Activated CD4-positive, alpha-beta T cell treated with anti-CD3 and anti-CD28 coated beads, Interleukin-2, Interleukin-6, amounts not matched to agents 100 ng/mL and 50 ng/mL, durations not matched to agents 16 hours and 8 hours (primary cell): ENCODE data around the gene LECT2.

ENCODE experiments used
- DNase-seq: peaks from one replicate; pipeline ENCODE4 v3.0.0-alpha.2; 2020

The LECT2 gene

DNA sequence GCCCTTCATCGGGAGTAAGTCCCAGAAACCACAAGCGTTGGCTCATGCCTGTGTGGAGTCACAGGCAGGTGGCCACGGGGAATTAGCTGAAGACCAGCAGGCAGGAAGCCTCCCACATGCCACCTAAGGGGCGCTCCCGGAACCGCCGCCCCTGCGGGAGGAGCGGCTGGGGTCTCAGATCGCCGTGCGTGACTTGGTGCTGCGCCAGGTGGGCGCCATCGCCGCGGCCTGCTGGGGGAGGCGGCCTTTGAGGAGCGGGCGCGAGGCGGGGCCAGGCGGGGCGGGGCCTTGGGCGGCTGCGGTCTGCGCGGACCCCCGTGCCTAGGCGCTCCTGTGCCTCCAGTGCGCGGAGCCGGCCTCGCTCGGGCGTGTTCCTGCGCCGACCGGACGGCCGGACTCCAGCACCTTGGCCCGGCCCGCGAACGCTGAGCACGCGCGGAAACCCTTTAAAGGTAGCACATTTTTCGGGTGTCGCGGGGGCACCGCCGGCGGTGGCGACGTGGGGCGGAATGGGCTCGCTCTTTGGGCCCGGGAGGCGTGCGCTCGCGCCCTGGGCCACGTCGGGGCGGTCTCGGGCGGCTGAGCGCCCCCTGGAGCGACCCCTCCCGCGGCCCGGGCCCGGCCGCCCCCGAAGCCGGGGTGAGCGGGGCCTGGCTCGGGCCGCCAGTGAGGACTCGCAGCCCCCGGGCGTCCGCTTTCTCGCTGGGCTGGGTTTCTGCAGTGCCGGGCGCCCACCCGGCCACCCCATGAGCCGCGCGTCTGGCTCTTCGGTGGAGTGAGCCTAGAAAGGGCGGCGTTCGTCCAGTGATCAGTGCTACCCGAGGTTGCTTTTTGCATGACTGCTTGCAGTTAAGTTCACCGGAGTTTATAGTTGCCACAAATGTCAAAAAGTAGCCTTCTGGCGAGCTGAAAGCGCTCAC, 24.5 kb downstream of the LECT2 start:
- no peak for DNase-seq

GRCh38 chr5:135921388-135921787, 33.4 kb downstream of the LECT2 start:
- no peak for DNase-seq

DNA sequence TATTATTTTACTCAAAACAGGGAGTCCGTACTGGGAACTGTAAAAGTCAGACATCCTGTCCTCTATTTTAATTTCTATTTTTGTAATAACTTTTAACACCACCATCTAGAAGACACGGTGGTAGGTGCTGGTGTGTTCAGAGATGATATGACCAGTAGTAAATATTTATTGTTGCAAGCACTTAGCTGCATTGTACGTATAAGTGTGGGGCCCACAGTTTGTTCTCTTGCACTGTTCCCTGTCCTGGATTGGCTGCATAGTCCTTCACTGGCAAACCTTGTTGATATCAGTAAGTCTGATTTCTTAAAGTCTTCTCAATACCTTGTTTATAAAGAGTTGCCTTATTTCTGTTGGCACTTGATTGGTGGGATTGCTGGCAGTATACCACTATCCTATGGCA, 34.6 kb downstream of the LECT2 start:
- no peak for DNase-seq

GRCh38 chr5:135916638-135917263, 38.0 kb downstream of the LECT2 start:
- peak; percentile 49 for DNase-seq

DNA sequence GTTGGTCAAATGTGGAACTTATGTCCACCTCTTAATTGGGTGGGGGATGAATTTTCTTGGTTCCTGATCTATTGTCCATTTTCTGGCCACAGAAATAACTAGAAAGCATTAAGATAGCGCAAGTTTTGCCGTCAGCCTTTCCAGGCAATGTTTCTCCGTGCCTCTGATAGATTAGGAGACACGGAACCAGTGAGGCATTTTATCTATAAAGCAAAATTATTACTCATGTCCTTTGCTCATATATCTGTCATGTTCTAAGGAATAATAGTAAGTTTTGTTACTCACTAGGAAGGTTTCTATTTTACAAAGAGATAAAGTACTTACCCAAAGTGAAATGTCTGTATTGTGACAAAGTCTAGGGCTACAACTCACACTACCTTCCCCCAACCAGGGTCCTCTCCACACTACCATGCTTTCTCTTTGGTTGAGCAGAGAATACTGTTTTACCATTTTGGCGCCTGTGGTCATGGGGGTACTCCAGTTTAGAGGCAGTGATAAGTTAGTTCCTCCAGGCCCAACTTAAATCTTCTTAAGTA, 39.2 kb downstream of the LECT2 start:
- no peak for DNase-seq

DNA sequence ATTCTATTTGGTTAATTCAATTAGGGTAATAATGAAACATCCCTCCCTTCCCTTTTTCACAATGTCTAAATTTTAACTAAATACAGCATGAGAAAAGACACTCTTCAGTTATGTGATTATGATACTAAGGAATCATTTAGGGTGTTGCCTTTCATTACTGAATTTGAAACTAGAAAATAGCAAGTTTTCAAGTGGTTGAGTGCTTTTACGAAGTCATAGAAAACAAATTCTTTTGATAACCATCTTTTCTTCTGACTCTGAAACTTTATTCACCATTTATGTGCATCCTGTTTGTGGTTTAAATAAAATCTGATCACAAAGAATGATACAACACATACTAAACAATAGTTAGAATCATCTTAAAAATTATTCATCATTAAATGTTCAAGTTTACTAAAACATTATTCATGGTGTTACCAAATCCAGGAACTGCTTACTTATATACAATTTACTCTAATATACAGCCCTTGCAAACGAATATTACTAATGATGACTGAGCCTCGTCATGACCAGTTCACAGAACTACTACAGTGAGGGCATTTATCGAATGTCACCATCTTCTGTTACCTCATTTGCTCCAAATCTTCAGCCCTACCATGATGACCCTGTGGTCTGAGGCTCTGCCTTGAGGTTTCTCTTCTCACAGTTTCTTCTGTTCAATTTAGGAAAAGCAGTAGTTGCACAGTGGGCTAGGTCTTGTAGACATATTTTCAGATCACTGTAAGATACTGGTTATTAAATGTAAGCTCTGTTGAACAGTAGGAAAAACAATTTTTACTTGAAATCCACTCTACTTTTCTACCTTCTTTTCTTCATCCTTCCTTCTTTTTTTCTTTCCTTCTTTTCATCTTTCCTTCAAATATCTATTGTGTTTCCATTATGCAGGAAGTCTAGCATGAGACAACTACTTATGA, 40.8 kb downstream of the LECT2 start:
- DNase-seq, result peak; percentile 58

- DNase-seq, result no peak
Measured at GRCh38 chr5:135905144-135905543, 49.6 kb downstream of the LECT2 start.

DNA sequence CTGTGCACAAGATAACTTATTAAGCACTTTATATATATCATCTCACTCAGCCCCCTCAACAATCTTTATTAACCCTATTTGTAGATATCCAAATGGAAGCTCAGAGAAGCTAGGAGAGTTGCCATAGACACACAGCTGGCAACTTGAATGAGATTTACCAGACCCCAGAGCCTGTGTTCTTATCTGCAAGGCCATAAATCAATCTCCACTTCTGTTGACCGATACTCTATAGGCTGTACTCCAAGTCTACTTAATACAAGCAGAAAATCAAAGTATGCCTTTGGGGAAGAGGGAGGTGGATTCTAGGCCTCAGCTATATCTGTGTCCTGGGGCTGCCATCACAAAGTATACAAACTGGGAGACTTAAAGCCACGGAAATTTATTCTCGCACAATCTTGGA, 53.1 kb downstream of the LECT2 start:
- DNase-seq, result no peak

GRCh38 chr5:135900276-135900675, 54.5 kb downstream of the LECT2 start:
- DNase-seq, result no peak

DNA sequence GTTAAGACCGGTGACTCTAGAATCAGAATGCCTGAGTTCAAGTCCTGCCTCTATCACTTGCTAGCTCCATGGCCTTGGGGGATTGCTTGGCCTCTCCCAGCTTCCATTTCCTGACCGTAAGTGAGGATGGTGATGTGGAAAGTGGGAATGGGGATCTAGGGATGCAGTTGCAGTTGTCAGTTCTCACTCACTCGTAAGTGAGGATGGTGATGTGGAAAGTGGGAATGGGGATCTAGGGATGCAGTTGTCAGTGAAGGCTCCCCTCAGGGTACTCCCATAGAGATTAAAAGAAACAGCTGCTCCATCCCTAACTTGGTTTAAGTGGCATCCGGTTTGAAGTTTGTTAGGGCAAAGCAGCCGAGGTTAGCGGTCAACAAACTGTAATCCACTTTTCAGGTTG, 56.1 kb downstream of the LECT2 start:
- no peak for DNase-seq
